GM19035 (cell line): Measurements from ENCODE around the gene SEPTIN11.

Experiments
- ATAC-seq: cut with Tn5 transposase; IDR thresholded peaks from one replicate; pipeline ENCODE4 v1.9.1; 2021; ENCODE audit not compliant: unreplicated experiment

Gene SEPTIN11

GRCh38 chr4:76949276-76950051 lies at the start of gene SEPTIN11:
Gene SEPTIN11, plus strand, starts transcription at chr4:76949752. Its CDS starts 152 bp downstream, at chr4:76949904.
- peak; percentile 75 for ATAC-seq

GRCh38 chr4:76902233-76902890 lies 47.2 kb upstream of the SEPTIN11 start:
- ATAC-seq, result no peak

GRCh38 chr4:76904646-76905190 lies 44.8 kb upstream of the SEPTIN11 start:
- ATAC-seq, result no peak

GRCh38 chr4:76905521-76905920 lies 44.0 kb upstream of the SEPTIN11 start:
- no peak for ATAC-seq

- no peak for ATAC-seq
Observed at GRCh38 chr4:76909711-76910110, 39.8 kb upstream of the SEPTIN11 start.

GRCh38 chr4:76920715-76921114 lies 28.8 kb upstream of the SEPTIN11 start:
- ATAC-seq, result no peak

GRCh38 chr4:76923619-76924357 lies 25.8 kb upstream of the SEPTIN11 start:
- ATAC-seq, result no peak

GRCh38 chr4:76926841-76927240 lies 22.7 kb upstream of the SEPTIN11 start:
- ATAC-seq, result no peak

- no peak for ATAC-seq
Observed at GRCh38 chr4:76930685-76931084, 18.9 kb upstream of the SEPTIN11 start.

- ATAC-seq, result no peak
Observed at GRCh38 chr4:76931087-76931486, 18.5 kb upstream of the SEPTIN11 start.

- no peak for ATAC-seq
Observed at GRCh38 chr4:76931576-76932276, 17.8 kb upstream of the SEPTIN11 start.

GRCh38 chr4:76939184-76939583 lies 10.4 kb upstream of the SEPTIN11 start:
- no peak for ATAC-seq

- no peak for ATAC-seq
Observed at GRCh38 chr4:76943129-76943620, 6.4 kb upstream of the SEPTIN11 start.

GRCh38 chr4:76943790-76944189 lies 5.8 kb upstream of the SEPTIN11 start:
- ATAC-seq, result no peak

GRCh38 chr4:76947369-76947768 lies 2.2 kb upstream of the SEPTIN11 start:
- ATAC-seq, result no peak

GRCh38 chr4:76948443-76949275 lies 893 bp upstream of the SEPTIN11 start:
- peak; percentile 50 for ATAC-seq

GRCh38 chr4:76950052-76950955 lies 752 bp downstream of the SEPTIN11 start:
- ATAC-seq, result peak; percentile 18

- no peak for ATAC-seq
Observed at GRCh38 chr4:76950956-76951671, 1.6 kb downstream of the SEPTIN11 start.
